HFF-Myc (cell line): ENCODE data around the gene NOPCHAP1.

Experiments used
- DNase-seq: peaks from one replicate; pipeline ENCODE4 v3.0.0-alpha.2; 2011; ENCODE audit warnings: low read depth; ENCODE audit errors: extremely low read depth
- H3K4me3 ChIP-seq: replicated peaks from 2 replicates; pipeline ENCODE4 v1.5.1; 2011; ENCODE audit warnings: low read depth, mild to moderate bottlenecking, control low read depth, low read length
- CTCF ChIP-seq: IDR thresholded peaks from 2 replicates; pipeline ENCODE4 v1.5.1; 2012; ENCODE audit warnings: mild to moderate bottlenecking, low read depth, low read length, control low read depth; ENCODE audit errors: missing control alignments

NOPCHAP1 gene

GRCh38 chr12:105030820-105031807, 45.0 kb downstream of the NOPCHAP1 start:
- no peak overlapping the region for H3K4me3 ChIP-seq
- no peak for DNase-seq
- no peak for TF ChIP-seq CTCF

GRCh38 chr12:105032703-105033357, 46.7 kb downstream of the NOPCHAP1 start:
- no peak for TF ChIP-seq CTCF
- no peak for DNase-seq
- no peak overlapping the region for H3K4me3 ChIP-seq

DNA sequence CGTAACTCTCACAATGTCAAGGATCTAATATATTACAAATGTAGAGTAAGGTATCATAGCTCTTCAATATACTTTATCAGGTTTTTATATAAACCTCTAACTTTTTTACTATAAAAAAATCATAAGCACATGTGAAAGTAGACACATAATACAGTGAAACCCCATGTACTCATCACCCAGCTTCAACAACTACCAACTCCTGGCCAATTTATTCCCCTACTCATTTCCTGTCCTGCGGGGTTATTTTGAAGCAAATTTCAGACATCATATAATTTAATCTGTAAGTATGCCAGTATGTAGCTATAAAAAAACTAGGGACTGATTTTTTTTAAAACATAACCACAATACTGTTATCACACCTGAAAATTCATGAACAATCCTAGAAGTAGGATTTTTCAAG, 47.7 kb downstream of the NOPCHAP1 start:
- no peak overlapping the region for H3K4me3 ChIP-seq
- TF ChIP-seq CTCF = no peak
- no peak for DNase-seq
